ENCODE data around the gene GRIK1.

Gene GRIK1

DNA sequence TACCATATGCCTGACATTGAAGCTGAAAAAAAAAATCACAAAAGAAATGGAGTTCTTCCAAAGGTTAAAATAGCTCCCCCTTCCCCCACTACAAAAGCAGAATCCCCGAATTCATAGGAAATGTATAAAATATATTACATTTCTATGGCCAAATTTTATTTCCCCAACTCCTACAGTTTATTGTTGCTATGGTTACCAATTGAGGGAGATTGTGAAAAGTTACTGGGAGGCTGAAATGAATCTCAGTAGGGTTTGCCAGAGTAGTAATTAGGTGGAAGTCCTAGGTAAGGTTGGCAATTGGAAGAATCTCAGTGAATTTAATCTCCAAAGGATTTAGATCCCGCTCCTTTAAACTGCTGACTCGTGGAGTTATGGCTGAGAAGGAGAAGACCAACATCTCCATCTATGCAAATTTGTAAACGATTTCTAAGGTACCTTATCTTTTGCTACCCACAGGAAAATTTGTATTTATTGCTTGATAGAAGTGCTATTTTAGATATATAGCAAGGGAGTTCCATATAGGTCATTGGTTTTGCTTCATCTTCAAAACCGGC, 359.0 kb downstream of the GRIK1 start:
- DNase-seq: no peak

DNA sequence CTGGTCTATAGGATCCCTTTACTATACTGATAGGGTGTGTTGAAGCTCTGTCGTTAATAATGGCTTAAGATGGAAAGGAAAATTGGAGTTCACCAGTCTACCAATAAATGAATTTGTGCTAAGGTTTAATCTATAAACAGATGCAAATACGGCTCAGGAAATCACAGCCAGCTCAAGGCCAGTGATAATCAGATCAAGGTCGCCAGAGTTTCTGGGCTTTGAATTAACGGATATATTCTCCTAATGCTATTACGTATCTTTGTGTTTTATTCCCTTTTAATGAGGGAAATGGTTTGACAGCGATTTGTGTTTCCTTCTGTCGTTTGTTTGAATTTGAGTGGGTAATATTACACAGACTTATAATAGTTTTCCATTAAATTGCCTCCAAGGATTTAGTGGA, 361.5 kb downstream of the GRIK1 start:
- DNase-seq: no peak

DNA sequence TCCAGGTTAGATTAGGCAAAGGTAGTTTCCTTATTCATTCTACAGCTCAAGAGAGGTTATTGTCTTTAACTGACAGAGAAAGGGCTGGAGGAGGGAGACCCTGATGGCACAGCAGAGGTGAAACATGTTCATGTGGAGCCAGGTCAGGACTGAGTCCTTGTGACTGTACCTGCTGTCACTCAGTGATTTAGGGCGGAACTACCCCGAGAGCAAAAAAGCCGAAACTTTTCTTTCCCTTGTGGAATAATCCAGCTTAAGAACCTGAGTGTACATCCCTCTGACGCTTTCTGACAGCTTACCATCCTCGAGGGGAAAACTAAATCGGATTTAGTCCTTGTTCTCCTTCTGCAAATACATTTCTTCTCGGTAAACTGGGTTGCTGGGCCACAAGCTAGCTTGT, 367.8 kb downstream of the GRIK1 start:
- DNase-seq: no peak

GRCh38 chr21:29568020-29568697, 371.6 kb downstream of the GRIK1 start:
- no peak for DNase-seq

DNA sequence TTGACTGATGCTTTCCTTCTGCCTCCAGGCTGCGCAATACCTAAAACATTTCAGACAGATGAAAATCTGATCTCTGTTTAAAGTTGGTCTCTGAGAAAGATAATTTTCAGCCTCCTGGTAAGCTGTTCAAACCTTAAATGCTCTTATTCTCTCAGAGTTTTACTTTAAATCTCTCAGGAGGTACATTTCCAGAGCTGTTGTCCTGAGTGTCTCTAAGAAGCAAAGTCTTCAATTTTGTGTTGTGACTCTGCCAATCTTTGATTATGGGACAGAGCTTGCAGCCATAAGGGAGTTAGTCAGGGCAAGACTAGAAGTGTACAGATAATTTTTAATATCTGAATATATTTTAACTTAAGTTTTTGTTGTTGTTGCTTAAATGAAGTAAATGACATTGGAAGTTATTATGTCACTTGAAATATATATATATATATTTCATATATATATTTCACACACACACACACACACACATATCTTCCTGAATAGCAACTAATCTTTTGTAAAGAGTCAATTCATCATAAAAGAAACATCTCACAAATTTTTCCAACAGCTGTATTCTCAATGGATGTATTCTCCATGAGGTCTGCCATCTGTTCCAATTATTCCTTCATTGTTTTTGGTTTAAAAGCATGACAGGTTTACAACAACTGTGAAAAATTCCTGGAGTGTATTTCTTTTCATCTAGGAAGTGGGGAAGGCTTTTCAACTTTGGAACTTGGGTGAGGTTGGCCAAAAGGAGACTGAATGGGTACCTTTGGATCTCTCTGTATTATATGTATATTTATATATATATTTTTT, 381.7 kb downstream of the GRIK1 start:
- DNase-seq: no peak

GRCh38 chr21:29557200-29557599, 382.6 kb downstream of the GRIK1 start:
- no peak for DNase-seq

- DNase-seq: no peak
Observed at GRCh38 chr21:29555601-29556000, 384.2 kb downstream of the GRIK1 start.

DNA sequence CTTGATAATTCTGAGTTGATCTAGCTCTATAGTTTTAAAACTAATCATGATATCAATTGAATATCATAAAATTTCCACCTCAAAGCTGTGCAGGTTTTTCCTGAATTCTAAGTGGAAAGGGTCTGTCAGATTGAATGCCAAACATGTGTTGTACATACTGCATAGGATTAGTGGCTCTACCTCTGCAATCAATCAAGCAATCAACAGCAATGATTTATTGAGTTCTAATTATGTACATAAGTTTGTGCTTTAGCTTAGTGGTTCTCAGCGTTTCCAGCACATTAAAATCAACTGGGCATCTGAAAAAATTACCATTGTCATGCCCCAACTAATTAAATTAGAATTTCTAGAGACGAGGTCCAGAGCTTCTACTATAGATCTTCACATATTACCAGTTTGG, 389.6 kb downstream of the GRIK1 start:
- DNase-seq: no peak

- DNase-seq: no peak
Observed at GRCh38 chr21:29549614-29550013, 390.2 kb downstream of the GRIK1 start.

DNA sequence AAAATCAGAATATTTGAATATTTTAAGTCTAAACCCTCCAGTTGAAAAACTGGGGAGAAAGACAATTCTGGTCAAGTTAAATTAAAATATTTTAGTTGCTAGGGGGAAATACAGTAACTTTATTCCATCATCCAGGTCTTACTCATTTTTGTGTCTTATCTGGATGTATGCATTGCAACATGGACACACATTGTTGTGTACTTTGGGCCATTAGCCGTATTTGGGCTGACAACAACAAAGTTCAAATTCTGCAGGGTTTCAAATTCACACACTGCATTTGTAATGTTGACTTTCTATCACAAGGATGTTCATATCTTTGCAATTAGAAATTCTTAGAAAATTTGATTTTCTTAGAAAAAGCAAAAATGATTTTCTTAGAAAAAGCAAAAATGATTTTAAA, 391.8 kb downstream of the GRIK1 start:
- DNase-seq: no peak

DNA sequence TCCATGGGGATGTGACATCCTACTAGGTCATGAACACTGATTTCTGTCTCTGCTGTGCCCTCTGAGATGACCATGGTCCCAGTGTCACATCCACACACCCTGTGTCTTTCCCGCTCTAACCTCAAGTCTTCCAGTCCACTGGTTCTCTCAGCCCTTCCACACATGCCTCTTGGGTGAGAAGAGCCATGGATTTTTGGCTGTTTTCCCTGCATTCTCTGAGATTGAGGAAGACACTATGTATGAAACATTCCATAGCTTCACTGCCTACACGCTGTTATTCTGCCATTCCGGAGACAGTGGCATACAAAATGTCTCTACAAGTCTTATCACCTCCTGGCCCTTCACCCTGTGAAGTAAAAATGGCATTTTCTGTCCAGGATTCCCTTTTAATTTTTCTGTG, 393.7 kb downstream of the GRIK1 start:
- DNase-seq: no peak

GRCh38 chr21:29540289-29540688, 399.5 kb downstream of the GRIK1 start:
- DNase-seq: no peak

GRCh38 chr21:29538115-29538514, 401.7 kb downstream of the GRIK1 start:
- DNase-seq: no peak

DNA sequence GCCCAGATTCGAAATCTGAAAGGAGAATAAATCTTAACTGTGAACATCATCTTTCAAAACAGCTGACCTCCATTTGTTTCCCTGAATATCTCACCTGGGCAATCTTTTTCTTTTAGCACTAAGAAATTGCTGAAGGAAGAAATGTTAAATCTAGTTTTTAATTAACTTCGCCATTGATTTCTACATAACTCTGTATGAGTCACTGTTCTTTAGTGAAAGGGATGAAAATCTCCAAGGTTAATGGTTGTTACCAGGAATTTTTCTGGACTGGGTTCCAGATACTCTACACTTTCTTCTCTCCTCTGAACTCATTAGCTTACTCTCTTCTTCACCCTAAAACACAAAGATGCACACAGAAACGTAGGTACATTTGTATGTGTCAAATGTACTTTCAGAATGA, 405.3 kb downstream of the GRIK1 start:
- no peak for DNase-seq

- DNase-seq: no peak
Observed at GRCh38 chr21:29529139-29529538, 410.7 kb downstream of the GRIK1 start.

- DNase-seq: no peak
Observed at GRCh38 chr21:29526545-29526944, 413.3 kb downstream of the GRIK1 start.

DNA sequence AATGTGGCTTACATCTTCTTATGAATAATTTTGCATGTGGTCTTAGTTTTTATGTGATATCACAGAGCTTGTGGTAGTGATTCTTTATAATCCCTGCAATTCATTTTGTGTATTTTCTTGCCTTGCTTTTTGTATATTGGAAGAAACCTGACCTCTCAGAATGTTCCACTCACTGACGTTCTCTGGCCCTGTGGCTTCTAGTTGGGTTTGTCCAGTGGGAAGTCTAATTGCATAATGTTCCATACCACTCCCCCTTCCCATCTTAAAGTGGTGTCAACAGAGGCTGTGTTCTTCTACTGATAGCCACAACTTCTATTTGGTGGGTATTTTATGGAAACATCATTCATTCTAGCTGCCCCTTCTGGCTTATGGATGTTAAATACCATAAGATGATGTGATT, 415.7 kb downstream of the GRIK1 start:
- no peak for DNase-seq

DNA sequence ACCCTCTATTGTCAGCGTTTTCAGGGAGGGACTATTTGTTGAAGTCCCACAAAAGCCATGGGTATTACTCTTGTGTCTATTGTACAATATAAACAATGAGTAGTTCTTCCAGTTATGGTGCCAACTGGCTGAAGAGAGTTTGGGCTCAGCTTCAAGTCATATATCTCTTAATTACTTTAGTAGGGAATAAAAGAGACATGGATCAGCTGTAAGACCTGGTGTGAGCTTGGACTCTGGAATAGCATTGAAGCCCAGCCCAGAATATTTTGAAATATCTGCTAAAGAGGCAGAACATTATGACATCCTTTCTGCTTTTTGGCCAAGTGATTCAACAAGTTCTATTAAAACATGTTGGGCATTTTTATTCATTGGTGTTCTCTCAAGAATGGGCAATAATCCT, 416.1 kb downstream of the GRIK1 start:
- DNase-seq: no peak

DNA sequence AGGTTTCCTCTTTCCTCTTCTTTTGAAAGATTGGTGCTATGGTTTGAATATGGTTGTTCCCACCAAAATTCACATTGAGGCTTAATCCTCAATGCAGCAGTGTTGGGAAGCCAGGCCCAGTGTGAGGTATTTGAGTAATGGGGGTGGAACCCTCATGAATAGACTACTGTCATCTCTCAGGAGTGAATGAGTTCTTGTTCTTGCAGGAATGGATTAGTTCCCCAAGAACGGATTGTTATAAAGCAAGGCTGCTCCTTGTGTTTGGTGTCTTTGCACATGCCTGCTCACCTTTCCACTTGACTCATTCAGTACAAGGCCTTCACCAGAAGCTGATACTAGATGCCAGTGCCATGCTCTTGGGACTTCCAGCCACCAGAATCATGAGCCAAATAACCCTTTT, 417.9 kb downstream of the GRIK1 start:
- DNase-seq: no peak

- DNase-seq: no peak
Observed at GRCh38 chr21:29520171-29520570, 419.6 kb downstream of the GRIK1 start.

GRCh38 chr21:29514652-29515247, 425.0 kb downstream of the GRIK1 start:
- DNase-seq: no peak

DNA sequence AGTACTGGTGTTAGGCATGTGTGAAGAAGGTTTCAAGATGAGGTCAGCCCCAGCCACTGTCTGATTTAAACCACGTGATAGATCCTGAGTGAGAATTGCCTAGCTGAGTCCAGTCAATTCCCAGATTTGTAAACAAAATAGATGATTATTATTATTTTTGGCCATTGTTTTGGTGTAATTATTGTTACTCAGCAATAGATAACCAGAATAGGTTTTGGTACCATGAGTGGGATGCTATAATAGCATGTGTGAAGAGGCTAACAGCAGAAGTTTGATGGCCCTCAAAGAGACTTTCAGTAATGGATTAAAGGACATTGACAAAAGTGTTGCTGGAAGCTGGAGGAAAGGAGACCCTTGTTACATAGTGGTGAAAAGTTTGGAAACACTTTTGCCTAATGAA, 426.3 kb downstream of the GRIK1 start:
- DNase-seq: no peak

DNA sequence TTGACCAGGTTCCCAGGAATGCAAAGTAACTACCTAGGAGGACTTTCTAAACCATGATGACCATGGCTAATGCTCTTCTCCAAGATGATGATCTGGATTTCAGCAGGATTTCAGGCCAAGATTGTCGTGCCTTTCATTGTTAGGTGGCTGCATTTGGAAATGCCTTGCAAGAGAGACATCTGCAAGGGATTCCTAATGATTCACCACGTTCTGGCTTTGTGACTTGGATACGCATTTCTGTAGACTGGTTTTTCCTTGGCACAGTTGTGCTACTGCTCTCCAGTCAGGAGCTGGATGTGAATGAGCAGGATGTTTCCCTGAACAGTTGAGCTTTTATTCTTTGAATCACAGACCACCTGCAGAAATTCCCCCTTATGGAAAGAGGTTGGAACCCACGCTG, 428.7 kb downstream of the GRIK1 start:
- no peak for DNase-seq

- no peak for DNase-seq
Observed at GRCh38 chr21:29509121-29509520, 430.7 kb downstream of the GRIK1 start.

Measured in activated CD4-positive, alpha-beta T cell treated with anti-CD3 and anti-CD28 coated beads, Interleukin-10, Interleukin-2, amounts not matched to agents 100 ng/mL and 50 ng/mL, durations not matched to agents 16 hours and 8 hours (primary cell).